Retinal pigment epithelial cell (primary cell): ENCODE measurements around the gene HOXA10.

Experiments used
- DNase-seq: peaks from one replicate; pipeline ENCODE4 v3.0.0-alpha.2; 2010; ENCODE audit warnings: low read depth
- H3K4me3 ChIP-seq: 2 replicates; pipeline ENCODE4 v1.5.1; 2011; ENCODE audit warnings: mild to moderate bottlenecking, low read length, control low read depth, moderate library complexity
- CTCF ChIP-seq: conservative IDR thresholded peaks from 2 replicates; pipeline ENCODE4 v1.5.1; 2011; ENCODE audit warnings: low read depth, low read length, control low read depth, inconsistent platforms

The HOXA10 gene

DNA sequence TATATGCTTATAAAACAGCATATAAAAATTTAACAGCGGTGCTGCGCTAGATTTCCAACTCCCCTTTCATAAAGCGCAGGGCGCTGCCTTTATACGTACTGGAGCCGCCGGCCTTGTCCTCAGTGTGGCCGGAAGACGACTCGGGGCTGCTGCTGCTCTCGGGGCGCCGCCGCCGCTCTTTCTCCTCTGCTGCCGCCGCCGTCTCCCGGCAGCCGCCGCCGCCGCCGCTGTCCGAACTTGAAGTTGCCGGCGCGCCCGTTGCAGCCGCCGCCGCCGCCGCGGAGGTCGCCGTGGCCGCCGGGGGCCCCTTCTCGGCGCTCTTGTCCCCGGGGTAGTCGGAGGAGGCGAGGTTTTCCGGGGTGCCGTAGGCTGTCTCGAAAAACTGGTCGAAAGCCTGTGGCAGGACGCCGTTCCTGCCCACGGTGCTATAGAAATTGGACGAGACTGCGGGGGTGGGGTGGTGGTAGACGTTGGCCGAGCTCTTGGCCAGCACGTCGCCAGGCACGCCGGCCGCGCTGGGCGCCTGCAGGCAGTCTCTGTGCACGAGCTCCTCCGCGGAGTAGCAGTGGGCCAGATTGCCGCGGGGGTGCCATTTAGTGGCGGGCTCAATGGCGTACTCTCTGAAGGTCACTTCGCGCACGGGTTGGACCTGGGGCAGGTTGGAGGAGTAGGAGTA lies 10.4 kb upstream of the HOXA10 start:
- peak overlapping the region; percentile 21 for H3K4me3 ChIP-seq
- no peak for DNase-seq
- TF ChIP-seq CTCF = no peak

DNA sequence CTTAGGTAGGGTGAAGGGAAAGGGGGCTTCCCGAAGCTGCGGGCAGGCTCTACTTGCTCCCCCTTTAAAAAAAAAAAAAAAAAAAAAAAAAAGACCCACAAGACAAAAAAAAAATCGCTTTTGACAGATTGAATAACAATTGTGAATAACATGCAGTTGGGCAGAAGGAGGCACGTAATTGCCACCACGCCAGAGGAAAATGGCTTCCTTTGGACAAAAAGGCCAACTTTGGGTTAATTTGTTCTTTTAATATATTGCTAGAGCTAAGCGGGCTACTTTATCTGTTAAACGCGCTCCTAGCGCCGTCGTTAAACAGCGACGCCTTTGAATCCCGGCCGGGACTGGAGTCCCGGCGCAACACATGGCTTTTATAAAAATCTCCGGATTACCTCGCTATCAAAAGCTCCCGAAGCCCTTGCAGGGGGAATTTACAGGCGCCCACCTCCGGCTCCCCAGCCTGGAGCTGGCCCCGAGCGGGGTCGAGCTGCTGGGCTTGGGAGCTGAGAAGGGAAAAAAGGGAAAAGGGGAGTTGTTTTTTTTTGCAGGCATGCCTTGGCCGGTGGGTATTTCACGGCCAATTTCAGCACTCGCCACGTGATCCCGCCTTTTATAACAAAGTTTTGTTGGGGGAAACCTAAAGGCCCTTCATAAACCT lies 9.7 kb upstream of the HOXA10 start:
- DNase-seq = no peak
- no peak for TF ChIP-seq CTCF
- peak overlapping the region; percentile 21 for H3K4me3 ChIP-seq

GRCh38 chr7:27182861-27183681 lies 9.0 kb upstream of the HOXA10 start:
- no peak for TF ChIP-seq CTCF
- DNase-seq = no peak
- H3K4me3 ChIP-seq = no peak overlapping the region

- no peak for TF ChIP-seq CTCF
- DNase-seq = no peak
- H3K4me3 ChIP-seq = no peak overlapping the region
These were observed 8.2 kb upstream of the HOXA10 start for GRCh38 chr7:27182285-27182841.

GRCh38 chr7:27181795-27182275 lies 7.7 kb upstream of the HOXA10 start:
- TF ChIP-seq CTCF = no peak
- no peak overlapping the region for H3K4me3 ChIP-seq
- DNase-seq = no peak

GRCh38 chr7:27180431-27181420 lies 6.6 kb upstream of the HOXA10 start:
- DNase-seq = no peak
- no peak for TF ChIP-seq CTCF
- H3K4me3 ChIP-seq = no peak overlapping the region
